ENCODE data around the gene ADAMTS13.

Gene ADAMTS13

DNA sequence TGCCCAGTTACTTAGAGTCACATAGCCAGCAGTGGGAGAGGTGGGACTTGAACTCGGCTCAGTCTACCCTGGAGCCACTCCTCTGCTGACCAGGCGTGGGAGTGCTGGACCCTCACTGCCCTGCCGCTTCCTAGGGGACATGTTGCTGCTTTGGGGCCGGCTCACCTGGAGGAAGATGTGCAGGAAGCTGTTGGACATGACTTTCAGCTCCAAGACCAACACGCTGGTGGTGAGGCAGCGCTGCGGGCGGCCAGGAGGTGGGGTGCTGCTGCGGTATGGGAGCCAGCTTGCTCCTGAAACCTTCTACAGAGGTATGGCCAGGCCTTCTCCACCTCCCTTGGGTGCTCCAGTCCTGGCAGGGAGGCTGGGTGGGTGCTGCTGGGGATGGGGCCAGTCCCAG, 34.2 kb downstream of the ADAMTS13 start:
- DNase-seq: no peak

DNA sequence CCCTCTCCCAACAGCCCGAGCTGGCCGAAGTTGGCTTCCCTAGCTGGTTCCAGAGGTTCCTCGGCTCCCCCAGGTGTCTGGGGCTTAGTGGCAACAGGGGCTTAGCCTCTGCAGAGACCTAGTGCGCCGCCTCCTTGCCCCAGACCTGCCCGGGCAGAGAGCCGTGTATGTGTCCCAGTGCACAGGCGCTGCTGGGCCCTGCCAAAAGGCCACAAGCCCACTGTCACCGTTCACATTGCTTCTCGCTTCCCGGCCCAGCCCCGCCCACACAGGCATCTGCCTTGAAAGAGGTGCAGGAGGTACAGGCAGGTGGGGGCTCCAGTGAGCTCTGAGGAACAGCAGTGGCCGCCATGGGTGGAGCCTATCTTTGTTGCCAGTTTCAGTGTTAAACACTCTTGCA, 35.1 kb downstream of the ADAMTS13 start:
- no peak for DNase-seq

- no peak for DNase-seq
These were observed 35.6 kb downstream of the ADAMTS13 start for GRCh38 chr9:133457748-133458147.

GRCh38 chr9:133458643-133459312, 36.6 kb downstream of the ADAMTS13 start:
- no peak for DNase-seq

GRCh38 chr9:133459476-133460404, 37.6 kb downstream of the ADAMTS13 start, which contains the start of gene CACFD1:
CACFD1 (plus strand) TSS chr9:133459978; CDS start chr9:133460067, 89 bp downstream.
- DNase-seq: peak; percentile 99

DNA sequence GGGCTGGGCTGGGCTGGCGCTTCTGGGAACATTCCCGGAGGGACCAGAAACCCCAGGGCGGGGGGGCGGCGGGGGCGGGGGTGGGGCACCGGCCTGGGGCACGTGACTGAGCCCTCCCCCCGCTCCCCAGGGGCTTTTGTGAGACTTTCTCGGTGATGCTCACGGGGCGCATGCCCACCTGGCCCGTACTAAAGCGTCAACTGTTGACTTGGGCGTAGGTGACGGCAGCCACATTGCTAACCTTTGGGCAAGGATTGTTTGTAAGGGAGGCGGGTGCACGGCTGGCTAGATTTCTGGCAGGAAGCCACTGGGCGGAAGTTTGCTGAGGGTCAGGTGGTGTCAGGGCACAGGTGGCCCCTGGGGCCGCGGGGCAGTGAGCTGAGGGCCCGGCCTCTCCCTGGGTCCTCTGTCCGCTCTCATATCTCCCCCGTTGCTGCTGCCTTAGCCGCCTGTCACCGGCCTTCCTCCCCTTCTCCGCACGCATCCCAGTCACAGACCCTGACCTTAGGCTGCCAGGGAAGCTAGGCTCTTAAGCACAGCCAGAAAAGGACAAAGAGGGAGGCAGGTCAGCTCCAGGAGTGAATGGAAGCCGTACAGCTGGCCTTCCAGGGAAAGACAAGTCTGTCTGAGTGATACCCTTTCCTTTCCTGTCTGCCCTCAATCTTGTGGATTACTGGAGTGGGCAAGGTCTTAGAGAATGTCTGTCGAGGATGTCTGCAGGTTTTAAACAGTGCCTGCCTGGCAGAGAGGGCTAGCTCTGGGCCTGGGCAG, 38.4 kb downstream of the ADAMTS13 start:
- peak; percentile 73 for DNase-seq

DNA sequence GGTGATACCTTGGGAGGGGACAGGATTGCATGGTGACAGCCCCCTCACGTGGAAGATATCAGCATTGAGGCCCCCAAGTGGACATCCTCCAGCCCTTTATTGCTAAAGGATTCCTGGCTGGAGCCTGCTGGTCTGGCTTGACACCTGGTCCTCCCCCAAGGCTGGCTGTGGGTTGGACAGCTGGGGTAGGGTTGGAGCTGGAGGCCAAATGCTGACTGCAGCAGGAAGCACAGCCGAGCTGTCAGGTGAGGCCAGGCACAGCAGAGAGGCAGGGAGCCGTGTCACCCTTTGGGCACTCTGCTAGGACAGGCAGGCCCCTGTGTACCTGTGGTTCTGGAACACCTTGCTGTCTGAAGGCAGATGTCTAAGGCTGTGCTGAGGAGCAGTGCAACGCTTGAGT, 39.8 kb downstream of the ADAMTS13 start:
- DNase-seq: no peak

GRCh38 chr9:133463234-133463863, 41.2 kb downstream of the ADAMTS13 start:
- DNase-seq: no peak

DNA sequence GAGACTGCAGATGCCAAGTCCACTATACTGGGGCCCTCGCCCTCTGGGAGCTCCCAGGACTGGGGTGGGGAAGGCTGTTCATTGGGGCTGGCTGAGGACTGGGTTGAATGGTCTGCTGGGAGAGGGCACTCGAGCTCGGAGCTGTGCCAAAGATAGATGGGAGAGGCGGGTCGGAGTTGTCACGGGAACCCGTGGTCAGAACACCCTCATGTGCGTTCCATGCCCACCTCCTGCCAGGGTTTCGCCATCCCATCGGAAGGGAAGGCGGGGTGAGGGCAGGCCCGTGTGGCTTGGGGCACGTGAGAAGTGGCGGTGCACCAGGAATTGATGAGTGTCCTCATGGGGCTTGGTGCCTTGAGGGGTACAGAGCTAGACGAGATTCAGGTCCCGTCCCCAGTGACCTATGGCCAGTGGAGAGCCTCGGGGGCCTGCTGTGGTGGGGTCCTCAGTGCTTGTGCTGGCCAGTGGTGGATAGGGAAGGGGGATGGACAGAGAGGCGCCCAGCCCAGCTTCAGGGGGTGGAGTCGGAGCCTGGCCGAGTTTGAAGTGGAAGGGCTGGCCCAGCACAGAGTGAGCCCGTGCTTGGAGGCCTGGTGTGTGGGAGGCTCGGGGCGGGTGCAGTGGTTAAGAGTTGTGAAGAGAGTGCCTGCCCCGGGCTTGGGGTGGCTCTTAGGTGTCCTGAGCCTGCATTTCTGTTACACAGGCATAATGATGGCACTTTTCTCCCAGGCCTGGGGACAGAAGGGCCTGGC, 41.9 kb downstream of the ADAMTS13 start:
- DNase-seq: no peak

DNA sequence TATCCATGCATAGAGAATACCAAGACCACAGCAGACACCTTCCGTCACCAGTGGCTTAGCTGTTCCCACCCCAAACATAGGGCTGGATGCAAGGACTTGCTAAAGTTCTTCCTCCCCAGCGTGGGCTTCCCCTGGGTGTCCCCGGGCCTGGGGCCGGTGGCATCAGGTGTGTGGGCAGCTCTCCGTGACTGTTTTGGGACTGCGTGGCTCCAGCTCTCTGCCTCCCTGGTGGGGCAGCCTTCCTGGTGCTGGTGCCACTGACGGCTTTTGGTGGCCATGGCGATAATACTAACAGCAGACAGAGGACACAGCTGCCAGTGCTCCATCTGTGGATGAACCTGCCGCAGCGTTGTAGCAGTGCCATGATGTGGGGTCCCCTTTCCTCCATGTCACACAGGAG, 42.5 kb downstream of the ADAMTS13 start:
- DNase-seq: no peak

DNA sequence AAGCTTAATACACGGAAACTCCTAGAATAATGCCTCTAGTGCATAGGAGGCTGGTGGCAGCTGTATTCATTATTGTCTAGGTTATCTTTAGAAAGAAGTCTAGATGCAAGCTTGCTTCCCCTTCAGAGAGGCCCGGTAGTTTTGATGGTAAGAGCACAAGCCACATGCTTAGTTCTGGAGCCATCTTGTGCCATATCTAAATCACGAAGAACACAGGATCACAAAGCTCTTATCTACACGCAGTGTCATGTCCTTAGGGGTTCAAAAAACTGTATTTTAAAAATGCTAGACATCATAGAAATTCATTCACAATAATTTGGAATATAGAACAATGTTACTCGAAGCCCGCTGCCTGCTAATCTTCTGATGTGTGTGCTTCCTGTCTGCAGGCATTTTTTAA, 43.8 kb downstream of the ADAMTS13 start:
- no peak for DNase-seq

DNA sequence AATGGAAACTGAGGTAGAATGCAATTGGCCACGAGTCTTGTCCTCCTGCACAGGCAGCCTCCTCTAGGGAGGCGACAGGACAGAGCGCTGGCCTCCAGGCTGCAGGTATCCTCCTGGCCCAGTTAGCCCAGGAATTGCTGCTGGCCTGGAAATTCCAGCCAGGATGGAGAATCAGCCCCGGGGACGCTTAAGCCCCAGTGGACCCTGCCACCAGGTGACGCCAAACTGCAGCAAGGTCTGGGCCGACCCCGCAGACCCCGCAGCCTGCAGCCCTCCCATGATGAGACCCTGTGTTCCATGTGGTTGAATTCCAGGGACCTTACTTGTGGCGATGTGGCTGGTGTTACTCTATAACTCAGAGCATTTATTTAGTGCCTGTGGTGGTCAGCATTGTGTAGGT, 44.9 kb downstream of the ADAMTS13 start:
- DNase-seq: no peak

DNA sequence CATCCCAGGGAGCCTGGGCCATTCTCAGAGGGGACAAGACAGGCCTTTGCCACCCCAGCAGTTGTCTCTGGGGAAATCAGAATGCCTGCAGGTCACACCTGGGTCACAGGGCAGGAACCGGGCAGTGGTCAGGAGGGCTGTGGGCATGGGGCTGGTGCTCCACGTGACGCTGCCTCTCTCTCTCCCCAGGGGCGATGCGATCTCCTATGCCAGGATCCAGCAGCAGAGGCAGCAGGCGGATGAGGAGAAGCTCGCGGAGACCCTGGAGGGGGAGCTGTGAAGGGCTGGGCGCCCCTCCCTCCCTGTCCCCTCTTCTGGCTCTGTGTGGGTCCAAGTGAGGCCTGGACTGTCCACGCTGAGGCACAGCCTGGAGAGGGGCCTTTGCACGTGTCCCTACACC, 46.2 kb downstream of the ADAMTS13 start:
- no peak for DNase-seq

DNA sequence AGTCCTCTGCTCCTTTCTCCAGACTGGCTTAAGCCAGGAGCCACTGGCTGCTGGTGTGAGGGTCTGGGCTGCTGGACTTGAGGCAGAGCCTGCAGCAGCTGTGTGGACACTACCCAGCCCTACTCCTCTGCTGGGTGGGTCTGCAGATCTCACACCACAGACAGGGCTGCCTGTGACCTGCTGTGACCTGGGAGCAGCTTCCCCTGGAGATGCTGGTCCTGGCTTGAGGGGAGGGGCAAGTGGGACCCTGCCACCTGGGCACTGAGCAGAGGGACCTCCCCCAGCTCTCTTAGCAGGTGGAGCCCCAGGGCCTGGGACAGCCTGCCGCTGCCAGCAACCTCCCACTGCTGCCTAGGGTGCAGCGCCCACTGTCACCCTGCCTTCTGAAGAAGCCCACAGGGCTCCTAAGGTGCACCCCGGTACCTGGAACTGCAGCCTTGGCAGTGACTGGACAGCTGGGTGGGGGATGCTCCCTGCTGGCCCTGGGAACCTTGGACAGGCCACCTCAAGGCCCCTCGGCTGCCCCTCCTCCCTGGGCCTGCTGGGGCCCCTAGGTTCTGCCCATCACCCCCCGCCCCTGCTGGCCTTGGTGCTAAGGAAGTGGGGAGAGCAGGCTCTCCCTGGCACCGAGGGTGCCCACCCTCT, 46.7 kb downstream of the ADAMTS13 start:
- no peak for DNase-seq

- no peak for DNase-seq
These were observed 48.3 kb downstream of the ADAMTS13 start for GRCh38 chr9:133470427-133470924.

- no peak for DNase-seq
These were observed 48.8 kb downstream of the ADAMTS13 start for GRCh38 chr9:133470988-133471387.

- no peak for DNase-seq
These were observed 49.5 kb downstream of the ADAMTS13 start for GRCh38 chr9:133471551-133472276.

- no peak for DNase-seq
These were observed 50.1 kb downstream of the ADAMTS13 start for GRCh38 chr9:133472277-133472645.

DNA sequence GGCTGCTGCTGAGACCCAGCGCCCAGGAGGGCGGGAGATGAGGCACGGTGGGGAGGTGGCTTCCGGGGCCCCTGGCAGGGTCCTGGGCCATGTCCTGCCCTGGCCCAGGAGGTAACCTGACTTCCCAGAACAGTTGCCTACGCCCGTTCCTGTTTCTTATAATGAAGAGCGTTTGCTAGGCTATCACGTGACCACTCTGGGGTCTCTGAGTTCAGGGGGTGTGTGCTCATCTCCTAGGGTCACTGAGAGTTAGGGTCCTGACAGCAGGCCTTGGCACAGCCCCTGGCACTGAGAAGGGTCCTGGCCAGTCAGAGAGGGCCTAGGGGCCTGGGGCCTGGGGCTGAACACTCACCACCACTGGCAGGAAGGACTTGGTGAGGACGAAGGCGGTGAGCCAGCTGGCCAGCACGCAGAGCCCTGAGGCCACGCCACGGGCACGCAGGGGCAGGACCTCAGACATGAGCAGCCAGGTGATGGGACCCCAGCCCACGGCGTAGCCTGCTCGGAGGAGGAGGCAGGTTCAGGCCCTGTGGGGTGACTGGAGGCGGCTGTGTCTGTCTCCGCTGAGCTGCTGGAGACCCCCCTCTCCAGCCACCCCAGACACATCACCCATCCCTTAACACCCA, 50.7 kb downstream of the ADAMTS13 start:
- DNase-seq: no peak

DNA sequence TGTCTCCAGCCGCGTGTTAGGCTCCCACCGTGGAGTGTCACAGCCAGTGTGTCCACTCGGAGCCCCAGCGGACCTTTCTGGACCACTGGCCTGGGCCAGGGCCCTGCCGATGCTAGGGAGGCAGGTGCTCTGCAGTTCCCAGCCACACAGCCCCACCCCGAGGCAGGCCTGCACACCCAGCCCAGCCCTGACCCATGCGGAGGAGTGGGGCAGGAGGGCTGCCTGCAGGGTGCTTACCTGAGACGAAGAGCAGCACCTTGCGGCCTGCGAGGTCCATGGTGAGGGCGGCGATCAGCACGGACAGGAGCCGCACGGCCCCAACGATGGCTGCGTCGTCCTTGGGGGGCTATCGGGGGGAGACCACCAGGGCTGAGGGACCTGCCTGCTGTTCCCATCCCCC, 51.6 kb downstream of the ADAMTS13 start:
- DNase-seq: no peak

All from NCI-H2029 (cell line).